Measurements from ENCODE around the gene RAB4A. TPM values are rescaled to one million over a fixed set of nuclear protein-coding genes. Genes with fewer than 3 reads are reported as not detected.

The RAB4A gene
- total and polyA plus RNA-seq, 2 of the 13 experiments (the other 11 are each of a cell fraction or from before 2014, with no cell fraction given): 56.0 to 80.1 TPM

GRCh38 chr1:229273507-229274232 is 2.8 kb downstream of the RAB4A start (continued):
- TF ChIP-seq, protein P1, sequence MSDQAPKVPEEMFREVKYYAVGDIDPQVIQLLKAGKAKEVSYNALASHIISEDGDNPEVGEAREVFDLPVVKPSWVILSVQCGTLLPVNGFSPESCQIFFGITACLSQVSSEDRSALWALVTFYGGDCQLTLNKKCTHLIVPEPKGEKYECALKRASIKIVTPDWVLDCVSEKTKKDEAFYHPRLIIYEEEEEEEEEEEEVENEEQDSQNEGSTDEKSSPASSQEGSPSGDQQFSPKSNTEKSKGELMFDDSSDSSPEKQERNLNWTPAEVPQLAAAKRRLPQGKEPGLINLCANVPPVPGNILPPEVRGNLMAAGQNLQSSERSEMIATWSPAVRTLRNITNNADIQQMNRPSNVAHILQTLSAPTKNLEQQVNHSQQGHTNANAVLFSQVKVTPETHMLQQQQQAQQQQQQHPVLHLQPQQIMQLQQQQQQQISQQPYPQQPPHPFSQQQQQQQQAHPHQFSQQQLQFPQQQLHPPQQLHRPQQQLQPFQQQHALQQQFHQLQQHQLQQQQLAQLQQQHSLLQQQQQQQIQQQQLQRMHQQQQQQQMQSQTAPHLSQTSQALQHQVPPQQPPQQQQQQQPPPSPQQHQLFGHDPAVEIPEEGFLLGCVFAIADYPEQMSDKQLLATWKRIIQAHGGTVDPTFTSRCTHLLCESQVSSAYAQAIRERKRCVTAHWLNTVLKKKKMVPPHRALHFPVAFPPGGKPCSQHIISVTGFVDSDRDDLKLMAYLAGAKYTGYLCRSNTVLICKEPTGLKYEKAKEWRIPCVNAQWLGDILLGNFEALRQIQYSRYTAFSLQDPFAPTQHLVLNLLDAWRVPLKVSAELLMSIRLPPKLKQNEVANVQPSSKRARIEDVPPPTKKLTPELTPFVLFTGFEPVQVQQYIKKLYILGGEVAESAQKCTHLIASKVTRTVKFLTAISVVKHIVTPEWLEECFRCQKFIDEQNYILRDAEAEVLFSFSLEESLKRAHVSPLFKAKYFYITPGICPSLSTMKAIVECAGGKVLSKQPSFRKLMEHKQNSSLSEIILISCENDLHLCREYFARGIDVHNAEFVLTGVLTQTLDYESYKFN (CRISPR knock-in tag; conservative IDR thresholded peaks at IDR 0.05): peak; percentile 96
- TF ChIP-seq ZSCAN12 (CRISPR knock-in tag; IDR thresholded peaks at IDR 0.05) (no peak), ZNF264 (CRISPR knock-in tag; IDR thresholded peaks at IDR 0.05) (peak; percentile 34; the same call in 1 of the 2 replicates), STAT5B (CRISPR knock-in tag; IDR thresholded peaks at IDR 0.05) (no peak), CENPX (CRISPR knock-in tag; IDR thresholded peaks at IDR 0.05) (no peak), ZNF337 (CRISPR knock-in tag; IDR thresholded peaks at IDR 0.05; ENCODE audit: borderline replicate concordance, low read depth) (no peak), SAFB2 (CRISPR knock-in tag; IDR thresholded peaks at IDR 0.05; ENCODE audit: borderline replicate concordance, low read depth) (no peak), ZSCAN9 (CRISPR knock-in tag; IDR thresholded peaks at IDR 0.05; ENCODE audit: borderline replicate concordance) (no peak; the same call in 1 of the 2 replicates), ZNF766 (CRISPR knock-in tag; IDR thresholded peaks at IDR 0.05; ENCODE audit: borderline replicate concordance) (no peak), ZNF552 (CRISPR knock-in tag; IDR thresholded peaks at IDR 0.05; ENCODE audit: borderline replicate concordance) (no peak), TEAD3 (CRISPR knock-in tag; optimal IDR thresholded peaks at IDR 0.05; ENCODE audit: borderline replicate concordance) (peak; percentile 94), ZNF512 (CRISPR knock-in tag; IDR thresholded peaks at IDR 0.05) (no peak), ARID4A (CRISPR knock-in tag; IDR thresholded peaks at IDR 0.05; ENCODE audit: borderline replicate concordance) (peak; percentile 73; the same call in 1 of the 2 replicates), ARNT2 (CRISPR knock-in tag; IDR thresholded peaks at IDR 0.05; ENCODE audit: low read depth) (0 out of 2 replicates have a peak, but pooled peaks have one; percentile 37), DMAP1 (CRISPR knock-in tag; IDR thresholded peaks at IDR 0.05) (peak; percentile 64; the same call in 1 of the 2 replicates)
- TF ChIP-seq, protein P2, sequence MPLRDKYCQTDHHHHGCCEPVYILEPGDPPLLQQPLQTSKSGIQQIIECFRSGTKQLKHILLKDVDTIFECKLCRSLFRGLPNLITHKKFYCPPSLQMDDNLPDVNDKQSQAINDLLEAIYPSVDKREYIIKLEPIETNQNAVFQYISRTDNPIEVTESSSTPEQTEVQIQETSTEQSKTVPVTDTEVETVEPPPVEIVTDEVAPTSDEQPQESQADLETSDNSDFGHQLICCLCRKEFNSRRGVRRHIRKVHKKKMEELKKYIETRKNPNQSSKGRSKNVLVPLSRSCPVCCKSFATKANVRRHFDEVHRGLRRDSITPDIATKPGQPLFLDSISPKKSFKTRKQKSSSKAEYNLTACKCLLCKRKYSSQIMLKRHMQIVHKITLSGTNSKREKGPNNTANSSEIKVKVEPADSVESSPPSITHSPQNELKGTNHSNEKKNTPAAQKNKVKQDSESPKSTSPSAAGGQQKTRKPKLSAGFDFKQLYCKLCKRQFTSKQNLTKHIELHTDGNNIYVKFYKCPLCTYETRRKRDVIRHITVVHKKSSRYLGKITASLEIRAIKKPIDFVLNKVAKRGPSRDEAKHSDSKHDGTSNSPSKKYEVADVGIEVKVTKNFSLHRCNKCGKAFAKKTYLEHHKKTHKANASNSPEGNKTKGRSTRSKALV (CRISPR knock-in tag; IDR thresholded peaks at IDR 0.05): no peak
- TF ChIP-seq, protein P3, sequence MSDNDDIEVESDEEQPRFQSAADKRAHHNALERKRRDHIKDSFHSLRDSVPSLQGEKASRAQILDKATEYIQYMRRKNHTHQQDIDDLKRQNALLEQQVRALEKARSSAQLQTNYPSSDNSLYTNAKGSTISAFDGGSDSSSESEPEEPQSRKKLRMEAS (IDR thresholded peaks at IDR 0.05): 0 out of 2 replicates have a peak, but pooled peaks have one; percentile 24

Measured in HepG2 (cell line).